Suppressor macrophage (primary cell): ENCODE measurements around the gene ZNF467.
A peak's percentile ranks its signal among the peaks of the same experiment; 100 is the strongest.

Source experiments
- DNase-seq, 4 experiments: peaks; one replicate each; pipeline ENCODE4 v3.0.0-alpha.2; 2020 to 2022

Gene ZNF467

GRCh38 chr7:149770728-149771636 is 2.4 kb downstream of the ZNF467 start:
- no peak for DNase-seq

GRCh38 chr7:149769915-149770314 is 3.5 kb downstream of the ZNF467 start:
- DNase-seq: no peak

- no peak for DNase-seq
These were observed 4.5 kb downstream of the ZNF467 start for GRCh38 chr7:149768931-149769330.

- DNase-seq: no peak
These were observed 6.3 kb downstream of the ZNF467 start for GRCh38 chr7:149767068-149767467.

- no peak for DNase-seq
These were observed 7.2 kb downstream of the ZNF467 start for GRCh38 chr7:149766135-149766675.

GRCh38 chr7:149765399-149766121 is 7.8 kb downstream of the ZNF467 start:
- no peak for DNase-seq

- no peak for DNase-seq
These were observed 8.6 kb downstream of the ZNF467 start for GRCh38 chr7:149764481-149765398.

GRCh38 chr7:149763563-149764240 is 9.7 kb downstream of the ZNF467 start:
- DNase-seq: no peak

- no peak for DNase-seq
These were observed 10.8 kb downstream of the ZNF467 start for GRCh38 chr7:149762610-149763009.

GRCh38 chr7:149762089-149762488 is 11.3 kb downstream of the ZNF467 start:
- DNase-seq: no peak

GRCh38 chr7:149761307-149761706 is 12.1 kb downstream of the ZNF467 start:
- DNase-seq: no peak

GRCh38 chr7:149760538-149760937 is 12.8 kb downstream of the ZNF467 start:
- DNase-seq: no peak

GRCh38 chr7:149759093-149759860 is 14.1 kb downstream of the ZNF467 start:
- DNase-seq: no peak

- DNase-seq: peak in 2 of 4 experiments; percentile 31 to 50
These were observed 19.8 kb downstream of the ZNF467 start for GRCh38 chr7:149753375-149754233.

GRCh38 chr7:149752646-149753045 is 20.7 kb downstream of the ZNF467 start:
- peak in 2 of 4 experiments; percentile 27 to 39 for DNase-seq

- peak; percentile 27 to 63 (median 50) for DNase-seq
These were observed 22.2 kb downstream of the ZNF467 start for GRCh38 chr7:149751043-149751775.

- DNase-seq: no peak
These were observed 23.1 kb downstream of the ZNF467 start for GRCh38 chr7:149750122-149750845.
